D341Med (cell line): ENCODE results near the gene GSTA4.
"Not testable (repeated sequence)": the region's sequence is repeated elsewhere in the genome, so short reads cannot be mapped to it uniquely, and the experiment has no call there.

ENCODE experiments used
- DNase-seq: peaks from one replicate; pipeline ENCODE4 v3.0.0; 2012; ENCODE audit warnings: low spot score

GSTA4 gene

DNA sequence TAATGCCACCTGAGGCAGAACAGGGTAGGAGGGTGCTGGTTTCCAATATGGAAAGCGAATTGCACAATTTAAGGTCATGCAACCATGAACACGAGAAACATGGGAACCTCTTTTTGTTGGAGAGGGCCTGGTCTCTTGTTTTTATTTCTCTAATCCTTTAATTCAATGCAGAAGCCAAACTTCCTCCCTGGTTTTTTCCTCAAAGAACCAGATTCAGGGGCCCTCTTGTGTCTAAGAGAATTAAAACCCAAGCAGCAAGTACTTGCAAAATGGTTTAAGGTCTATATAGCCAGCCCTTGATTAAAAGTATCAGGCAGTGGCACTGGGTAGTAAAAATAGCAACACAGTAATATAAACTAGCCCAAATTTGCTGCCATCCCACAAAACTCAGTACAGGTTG lies 19.5 kb downstream of the GSTA4 start:
- no peak for DNase-seq

DNA sequence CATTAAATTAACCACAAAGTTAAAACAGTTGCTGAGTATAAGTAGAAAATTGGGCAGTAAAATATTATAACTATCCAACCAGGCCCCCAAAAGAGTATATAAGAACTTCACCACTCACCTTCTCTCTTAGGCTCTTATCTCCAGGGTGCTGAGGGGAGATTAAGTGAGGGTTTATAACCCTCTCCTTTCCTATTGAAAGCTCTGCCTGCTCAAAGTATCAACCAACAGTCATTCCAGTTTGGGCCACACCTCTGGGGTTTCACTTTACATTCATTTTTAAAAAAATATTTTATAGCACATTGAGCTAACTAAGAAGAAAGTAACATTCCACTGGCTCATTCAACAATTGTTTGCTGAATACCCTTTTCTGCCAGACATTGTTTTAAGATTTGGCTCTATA lies 22.1 kb downstream of the GSTA4 start:
- no peak for DNase-seq

DNA sequence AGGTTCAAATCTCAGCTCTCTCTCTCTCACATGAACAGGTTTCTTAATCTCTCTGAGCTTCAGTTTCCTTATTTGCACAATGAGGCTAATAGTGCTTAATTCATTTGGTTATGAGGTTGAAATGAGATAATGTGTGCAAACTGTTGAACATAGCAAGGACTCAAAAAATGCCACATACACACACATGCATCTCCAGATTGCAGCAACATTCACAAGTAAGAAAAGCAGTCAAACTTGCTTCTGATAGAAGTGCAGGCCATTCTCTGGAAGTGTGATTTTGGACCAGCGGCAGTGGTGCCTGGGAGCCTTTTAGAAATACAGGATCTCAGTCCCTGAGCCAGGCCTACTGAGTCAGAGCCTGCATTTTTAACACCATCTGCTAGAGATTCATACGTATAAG lies 25.7 kb downstream of the GSTA4 start:
- DNase-seq = no peak

DNA sequence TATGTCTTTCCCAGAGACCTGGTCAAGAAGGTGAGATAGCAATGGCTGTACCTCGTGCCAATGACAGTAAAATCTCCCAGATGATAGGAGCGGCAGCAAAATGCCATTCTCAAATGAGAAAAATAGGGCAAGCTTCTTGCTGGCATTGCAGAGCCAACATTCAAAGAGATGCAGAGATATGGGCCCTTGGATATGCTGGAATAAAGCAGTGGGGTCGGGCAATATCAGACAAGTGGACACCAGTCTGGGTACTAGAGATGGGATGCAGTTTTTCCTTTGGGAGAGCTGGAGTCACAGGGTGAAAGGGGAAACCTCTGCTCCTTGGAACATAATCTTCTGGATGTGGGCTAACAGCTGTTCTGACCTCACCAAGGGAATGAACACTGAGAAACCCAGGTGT lies 29.0 kb downstream of the GSTA4 start:
- DNase-seq = no peak

DNA sequence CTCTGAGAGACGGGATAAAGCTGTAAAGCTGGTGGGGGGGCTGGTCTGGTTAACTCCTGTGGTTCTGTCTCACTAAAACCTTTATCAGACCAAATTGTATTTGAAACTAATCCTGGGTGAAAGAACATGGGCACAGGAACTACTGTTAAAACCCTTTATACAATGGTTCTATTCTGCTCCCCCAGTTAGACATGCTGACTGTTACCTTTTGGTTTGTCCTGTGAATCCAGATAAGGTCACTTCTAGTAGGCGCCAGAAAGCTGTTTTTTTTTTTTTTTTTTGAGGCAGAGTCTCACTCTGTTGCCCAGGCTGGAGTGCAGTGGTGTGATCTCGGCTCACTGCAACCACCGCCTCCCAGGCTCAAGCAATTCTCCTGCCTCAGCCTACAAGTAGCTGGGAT lies 29.7 kb downstream of the GSTA4 start:
- DNase-seq = no peak

DNA sequence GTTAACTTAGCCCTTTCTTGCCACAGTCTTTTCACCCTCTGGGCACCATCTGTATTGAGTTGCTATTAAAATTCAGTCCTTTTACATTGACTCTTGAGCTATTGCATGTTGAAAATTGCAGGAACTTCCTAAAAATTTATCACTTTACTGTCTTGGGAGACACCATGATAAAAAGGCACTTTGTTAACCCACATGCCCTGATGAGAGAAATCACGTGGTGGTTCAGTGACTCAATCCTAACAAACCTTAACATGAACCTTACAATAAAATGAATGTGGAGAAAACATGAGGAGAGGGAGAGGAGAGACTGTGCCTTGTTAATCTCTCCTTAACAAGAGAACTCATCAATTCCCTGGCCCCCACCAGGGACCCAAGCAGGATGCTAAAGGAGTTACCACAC lies 30.8 kb downstream of the GSTA4 start:
- DNase-seq = no peak

DNA sequence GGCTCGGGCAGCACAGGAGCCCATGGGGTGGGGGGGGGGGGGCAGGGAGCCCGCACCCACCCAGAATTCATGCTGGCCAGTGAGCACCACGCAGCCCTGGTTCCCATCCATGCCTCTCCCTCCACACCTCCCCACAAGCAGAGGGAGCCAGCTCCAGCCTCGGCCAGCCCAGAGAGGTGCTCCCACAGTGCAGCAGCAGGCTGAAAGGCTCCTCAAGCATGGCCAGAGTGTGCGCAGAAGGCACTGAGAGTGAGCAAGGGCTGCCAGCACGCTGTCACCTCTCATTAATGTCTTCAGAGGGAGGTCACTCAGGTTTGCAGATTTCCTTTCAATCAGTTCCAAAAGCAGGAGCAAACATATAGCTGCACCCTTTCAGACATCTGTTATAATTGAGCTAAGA lies 32.4 kb downstream of the GSTA4 start:
- no peak for DNase-seq

DNA sequence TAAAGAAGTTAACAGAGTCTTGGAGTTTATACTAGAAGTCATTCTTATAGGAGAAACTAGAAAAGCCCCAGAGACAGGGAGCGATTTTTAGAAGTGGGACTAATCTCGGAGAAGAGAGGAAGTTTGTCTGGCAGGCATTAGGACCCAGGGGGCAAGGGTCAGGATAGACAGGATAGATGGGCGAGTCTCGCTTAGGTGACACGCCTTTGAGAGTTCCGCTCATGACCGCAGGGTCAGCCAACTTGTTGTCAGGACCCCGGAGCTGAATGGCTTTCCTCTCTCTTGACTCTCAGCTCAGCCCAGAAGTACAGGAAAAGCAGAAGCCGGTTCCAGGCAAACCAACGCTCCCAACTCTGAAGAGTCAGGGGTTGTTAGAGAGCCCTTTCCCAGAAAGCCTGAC lies 34.1 kb downstream of the GSTA4 start:
- not testable (repeated sequence) for DNase-seq

DNA sequence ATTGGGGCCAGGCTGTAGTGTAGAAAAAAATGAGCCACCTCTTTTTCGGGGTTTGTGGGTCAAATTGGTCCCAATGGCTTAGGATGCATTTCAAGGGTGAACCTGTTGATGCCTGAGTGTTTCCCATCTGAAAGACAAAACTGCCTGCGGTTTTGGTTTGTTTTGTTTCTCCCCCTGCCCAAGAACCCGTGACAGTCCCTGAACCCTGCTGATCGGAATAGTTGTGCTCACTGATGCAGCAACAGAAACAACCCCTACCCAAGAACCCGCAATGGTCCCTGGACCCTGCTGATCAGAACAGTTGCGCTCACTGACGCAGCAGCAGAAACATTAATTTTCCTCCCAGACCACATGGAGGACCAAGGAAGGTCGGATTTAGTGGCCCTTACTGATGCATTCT lies 34.9 kb downstream of the GSTA4 start:
- not testable (repeated sequence) for DNase-seq

DNA sequence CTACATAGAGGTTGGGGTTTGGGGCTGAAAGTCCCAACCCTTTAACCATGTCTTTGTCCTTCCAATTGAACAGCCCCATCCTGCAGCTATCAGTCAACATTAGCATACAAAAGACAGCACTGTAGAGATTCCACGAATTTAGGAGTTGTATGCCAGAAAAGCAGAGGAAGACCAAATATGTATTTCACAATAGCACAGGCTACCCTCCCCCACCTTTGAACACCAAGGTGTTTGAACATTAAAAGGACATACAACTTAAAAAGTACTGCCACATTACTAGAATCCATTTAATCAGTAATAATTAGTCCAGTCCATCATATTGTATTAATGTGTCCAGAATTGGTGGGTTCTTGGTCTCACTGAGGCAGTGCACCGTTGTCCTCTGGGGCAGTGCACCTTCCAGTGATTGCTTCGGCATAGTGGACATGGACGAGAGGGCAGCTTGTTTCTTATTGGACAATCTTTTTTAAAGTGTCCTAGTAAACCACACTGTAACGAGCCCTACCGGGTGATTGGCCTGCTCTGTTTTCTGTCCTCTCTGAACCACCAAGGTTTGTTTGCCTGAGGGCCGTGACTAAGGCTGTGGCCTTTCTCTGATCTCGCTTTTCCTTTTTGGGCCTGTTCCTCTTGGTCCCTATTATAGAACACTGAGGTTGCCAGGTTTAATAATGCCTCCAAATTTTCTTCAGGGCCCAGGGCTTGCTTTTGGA lies 36.4 kb downstream of the GSTA4 start:
- DNase-seq = no peak

DNA sequence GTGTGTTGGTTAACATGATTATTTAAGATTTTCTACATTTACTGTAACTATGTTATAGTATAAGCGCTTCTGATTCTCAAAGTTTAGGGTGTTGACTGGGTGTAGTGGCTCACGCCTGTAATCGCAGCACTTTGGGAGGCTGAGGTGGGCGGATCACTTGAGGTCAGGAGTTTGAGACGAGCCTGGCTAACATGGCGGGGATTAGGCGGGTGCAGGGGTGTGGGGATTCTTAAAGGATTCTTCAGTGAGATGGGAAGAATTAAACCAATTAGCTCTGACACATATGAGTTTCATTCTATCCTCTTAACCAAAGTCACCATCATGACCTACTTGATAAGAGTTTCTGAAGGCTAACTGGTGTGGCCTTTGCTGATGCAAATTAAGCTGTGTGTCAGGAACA lies 39.2 kb downstream of the GSTA4 start:
- DNase-seq = no peak

DNA sequence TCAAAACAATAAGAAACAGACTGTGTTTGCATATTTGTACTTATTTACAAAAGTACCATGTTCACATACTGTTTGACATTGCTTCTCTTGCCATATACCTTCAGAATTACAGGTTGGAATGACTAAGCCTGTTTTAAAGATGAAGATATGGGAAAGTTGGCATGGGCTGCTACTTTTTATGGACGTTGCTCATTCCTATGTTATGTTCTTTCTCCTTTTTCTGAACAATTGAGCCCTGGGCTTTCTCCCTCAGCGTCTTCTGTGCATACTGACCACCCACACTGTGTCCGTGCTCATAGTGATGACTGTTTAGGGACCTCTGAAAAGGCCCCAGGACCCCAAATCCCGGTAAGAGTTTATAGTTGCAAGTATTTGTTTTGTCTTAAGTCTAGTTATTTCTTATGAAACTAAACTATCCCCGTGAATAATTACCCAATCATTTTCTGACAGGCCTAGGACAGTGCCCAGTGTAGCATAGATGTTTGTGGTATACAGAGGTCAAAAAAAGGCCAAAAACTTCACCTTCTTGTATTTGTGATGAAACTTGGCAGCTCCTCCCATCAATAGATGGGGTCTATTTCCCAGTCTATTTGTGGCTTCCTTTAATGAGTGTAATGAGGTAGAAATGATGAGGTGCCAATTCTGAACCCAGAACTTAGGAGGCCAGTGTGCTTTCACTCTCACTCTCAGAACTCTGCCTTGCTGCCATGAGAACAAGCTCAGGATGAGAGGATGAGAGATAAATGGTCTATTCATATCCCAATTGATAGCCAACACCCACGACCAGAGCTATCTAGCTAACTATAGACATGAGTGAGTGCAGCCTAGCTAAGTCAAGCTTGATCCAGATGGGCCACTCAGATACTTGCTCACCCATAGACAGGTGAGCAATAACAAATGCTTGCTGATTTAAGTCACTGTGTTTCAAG lies 40.9 kb downstream of the GSTA4 start:
- no peak for DNase-seq

DNA sequence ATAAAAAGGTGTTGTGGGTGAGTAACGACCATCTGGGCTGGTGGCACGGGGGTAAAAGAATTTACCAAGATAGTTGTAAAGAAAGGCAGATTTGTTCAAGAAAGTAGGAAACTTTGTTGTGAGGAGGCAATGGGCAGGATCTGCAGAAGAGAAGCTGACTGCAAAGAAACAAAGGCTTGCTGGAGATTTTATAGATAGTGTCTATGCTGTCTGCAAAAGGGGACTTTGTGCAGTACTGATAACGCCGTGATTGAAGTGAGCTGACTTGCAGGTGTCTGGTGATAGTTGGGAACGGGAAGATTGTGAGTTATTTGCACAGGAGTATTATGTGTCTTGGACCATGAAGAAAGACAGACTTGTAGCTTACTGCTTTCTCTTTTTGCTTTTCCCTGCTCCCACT lies 48.8 kb downstream of the GSTA4 start:
- no peak for DNase-seq

DNA sequence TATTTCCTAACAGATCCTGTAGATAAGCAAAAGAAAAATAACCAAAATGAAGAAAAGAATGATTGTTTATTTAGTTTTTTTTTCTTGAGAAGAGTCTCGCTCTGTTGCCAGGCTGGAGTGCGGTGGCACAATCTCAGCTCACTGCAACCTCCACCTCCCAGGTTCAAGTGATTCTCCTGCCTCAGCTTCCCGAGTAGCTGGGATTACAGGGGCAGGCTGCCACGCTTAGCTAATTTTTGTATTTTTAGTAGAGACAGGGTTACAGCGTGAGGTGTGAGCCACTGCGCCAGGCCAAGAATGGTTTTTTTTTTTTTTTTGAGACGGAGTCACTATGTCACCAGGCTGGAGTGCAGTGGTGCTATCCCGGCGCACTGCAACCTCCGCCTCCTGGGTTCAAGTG lies 52.3 kb downstream of the GSTA4 start:
- not testable (repeated sequence) for DNase-seq

DNA sequence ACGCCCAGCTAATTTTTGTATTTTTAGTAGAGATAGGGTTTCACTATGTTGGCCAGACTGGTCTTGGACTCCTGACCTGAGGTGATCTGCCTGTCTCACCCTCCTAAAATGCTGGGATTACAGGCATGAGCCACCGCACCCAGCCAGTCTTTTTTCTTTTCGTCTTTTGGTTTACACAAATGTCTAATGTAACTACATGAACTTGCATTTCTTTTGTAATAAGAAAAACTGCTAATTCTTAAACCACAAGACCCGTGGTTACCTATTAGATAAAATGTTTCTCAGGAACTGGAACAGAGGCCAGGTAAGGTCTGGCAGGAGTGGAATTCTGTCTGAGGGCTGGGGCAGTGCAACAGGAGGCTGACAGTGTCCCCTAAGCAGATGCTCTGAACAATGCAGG lies 52.9 kb downstream of the GSTA4 start:
- no peak for DNase-seq

DNA sequence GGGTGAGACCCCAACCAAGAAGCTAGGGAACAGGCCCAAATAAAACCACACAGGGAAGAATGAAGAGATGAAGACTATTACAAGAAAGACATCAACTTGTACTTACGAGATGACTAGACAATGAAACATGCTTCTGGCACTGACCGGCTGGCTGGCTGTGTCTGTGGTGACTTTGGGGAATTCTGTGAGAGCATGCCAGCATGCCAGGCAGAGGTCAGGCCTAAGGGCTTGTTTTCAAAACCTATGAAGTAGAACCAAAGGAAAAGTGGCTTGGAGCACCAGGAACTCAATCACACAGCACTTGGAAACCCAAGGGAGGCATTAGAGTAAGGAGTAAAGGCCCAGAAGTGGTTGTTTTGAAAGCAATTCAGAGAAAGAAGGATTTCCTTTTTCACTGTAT lies 57.2 kb downstream of the GSTA4 start:
- no peak for DNase-seq

DNA sequence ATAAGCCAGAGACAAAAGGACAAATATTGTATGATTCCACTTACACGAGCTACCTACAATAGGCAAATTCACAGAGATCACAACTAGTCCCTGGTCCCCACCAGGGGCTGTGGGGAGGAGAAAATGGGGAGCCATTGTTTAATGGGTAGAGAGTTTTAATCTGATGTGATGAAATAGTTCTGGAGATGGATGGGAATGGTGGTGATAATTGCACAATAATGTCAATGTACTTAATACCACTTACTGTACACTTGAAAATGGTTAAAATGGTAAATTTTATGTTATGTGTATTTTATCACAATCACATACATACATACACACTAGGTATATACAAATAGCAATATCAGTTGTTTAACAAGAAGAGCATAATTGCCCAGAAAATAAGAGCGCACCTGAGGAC lies 61.3 kb downstream of the GSTA4 start:
- no peak for DNase-seq

DNA sequence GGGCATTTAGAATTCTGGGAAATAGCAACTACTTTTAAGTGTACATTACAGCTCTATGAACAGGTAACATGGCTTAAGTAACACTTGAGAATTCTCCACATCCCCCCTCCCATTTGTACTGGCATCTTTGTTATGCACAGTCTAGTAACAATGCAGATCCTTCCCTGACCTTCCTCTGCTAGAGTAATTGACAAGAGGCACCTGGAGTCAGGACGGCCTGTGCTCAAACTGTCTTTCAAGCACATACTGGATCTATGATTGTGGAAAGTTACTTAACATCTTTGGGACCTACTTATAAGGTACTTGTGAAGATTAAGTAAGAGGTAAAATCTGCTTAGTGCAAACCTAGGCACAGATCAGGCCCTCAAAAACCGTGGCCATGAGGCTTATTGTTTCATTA lies 63.7 kb downstream of the GSTA4 start:
- no peak for DNase-seq

DNA sequence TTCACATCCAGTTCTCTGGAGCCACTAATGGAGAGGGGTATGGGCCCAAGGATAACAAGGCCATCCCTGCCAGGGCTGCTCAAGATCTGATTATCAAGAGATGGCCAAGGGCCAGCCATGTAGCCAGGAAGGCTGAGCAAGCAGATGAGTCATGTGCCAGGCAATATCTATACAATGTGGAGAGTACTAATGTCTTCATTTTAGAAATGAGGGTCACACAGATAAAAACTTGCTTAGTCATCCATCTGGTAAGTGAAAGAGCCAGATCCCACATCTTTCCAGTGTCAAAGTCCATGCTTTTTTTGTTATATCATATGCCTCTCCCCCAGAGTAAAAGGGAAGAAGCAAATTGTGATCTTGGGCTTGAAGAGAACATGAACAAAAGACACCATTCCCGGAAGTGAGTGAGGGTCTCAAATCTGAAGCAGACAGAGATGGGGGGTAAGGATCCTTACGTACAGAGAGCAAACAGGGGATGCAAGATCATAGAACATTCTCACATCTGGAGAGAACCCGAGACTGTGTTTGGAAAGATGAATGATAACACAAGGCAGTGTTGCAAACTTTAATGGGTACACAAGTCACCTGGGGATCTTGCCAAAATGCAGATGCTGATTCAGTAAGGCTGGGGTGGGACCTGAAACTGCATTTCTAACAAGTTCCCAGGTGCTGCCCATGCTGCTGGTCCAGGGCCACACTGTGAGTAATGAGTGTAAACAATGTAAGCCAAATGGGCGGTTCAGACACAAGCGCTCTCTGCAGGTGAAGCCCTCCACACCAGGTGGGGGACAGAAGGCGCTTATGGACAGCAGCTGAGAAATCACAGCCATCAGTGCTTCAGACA lies 65.5 kb downstream of the GSTA4 start:
- no peak for DNase-seq
